Measurements from ENCODE around the gene TGFB3. TPM values are rescaled to one million over a fixed set of nuclear protein-coding genes. Genes with fewer than 3 reads are reported as not detected.

Gene TGFB3
- total and polyA plus RNA-seq, 2 donors (not counting 1 experiment from before 2014, with no cell fraction given) = 7.0 to 9.4 TPM

DNA sequence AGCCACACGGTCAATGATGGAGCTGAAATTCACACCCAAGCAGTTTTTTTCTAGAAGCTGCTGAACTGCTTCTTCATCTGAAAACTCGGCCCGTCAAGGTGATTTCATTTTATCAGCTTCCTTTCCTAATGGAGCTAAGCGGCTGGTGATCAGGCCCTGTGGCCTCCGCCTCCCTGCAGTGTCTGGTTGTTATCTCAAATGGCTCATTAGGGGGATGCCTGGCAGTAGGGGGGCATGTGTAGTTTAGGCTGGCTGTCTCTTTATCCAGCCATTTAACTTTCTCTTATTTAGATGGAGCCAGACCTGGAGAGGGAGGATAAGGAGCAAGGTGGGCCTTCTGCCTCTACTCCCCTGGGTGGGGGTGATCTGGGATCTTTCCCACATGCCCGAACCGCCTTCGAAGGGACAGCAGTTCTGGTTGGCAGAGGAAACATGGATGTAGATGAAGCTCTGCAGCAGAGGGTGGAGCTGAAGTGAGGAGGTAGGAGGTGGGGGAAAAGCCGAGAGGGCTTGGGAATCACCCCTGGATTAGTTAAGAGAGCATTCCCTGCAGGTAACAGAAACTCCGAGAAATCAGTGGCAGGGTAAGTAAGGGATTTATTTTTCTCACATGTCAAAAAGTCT is 64.4 kb downstream of the TGFB3 start:
- H3K4me3 ChIP-seq (ENCODE audit: control extremely low read depth in 1 of 5, extremely low read depth in 1 of 5, insufficient read depth in 1 of 5, low read depth in 2 of 5, low read length in 4 of 5) = no peak overlapping the region
- H3K27me3 ChIP-seq (replicated peaks in 1 of 4; ENCODE audit: control extremely low read depth in 1 of 4, control insufficient read depth in 3 of 4, insufficient read depth in 4 of 4, low read length in 3 of 4) = no peaks in the 10 kb centered on the region
- DNase-seq (no peak), ATAC-seq (ENCODE audit: low read depth) (no peak)
- H3K9me3 ChIP-seq (ENCODE audit: control extremely low read depth in 1 of 3, control insufficient read depth in 2 of 3, insufficient read depth in 1 of 3, low read length in 2 of 3) = no peaks in the 10 kb centered on the region
- ChIA-PET POLR2A (no interaction called here), CTCF (interaction anchor here (0.8 to 2.7 kb wide), 3 partner anchors 11 to 65 kb away, joined by 3 to 19 read pairs (median 4); no protein-coding TSS in a partner anchor)
- H3K36me3 ChIP-seq (replicated peaks in 1 of 2; ENCODE audit: control extremely low read depth in 1 of 2, control insufficient read depth in 1 of 2, extremely low read depth in 1 of 2, insufficient read depth in 2 of 2, low read length in 1 of 2) = no peaks in the 10 kb centered on the region
- H2AFZ ChIP-seq (ENCODE audit: insufficient read depth, low read depth, low read length, poor library complexity, severe bottlenecking) = no peak overlapping the region
- H3K4me2 ChIP-seq (replicated peaks; ENCODE audit: low read depth, low read length, poor library complexity, severe bottlenecking) = no peak overlapping the region
- H3K27me3 Mint-ChIP-seq = no peaks in the 10 kb centered on the region
- H3K27ac Mint-ChIP-seq = no peak overlapping the region
- H3K4me3 Mint-ChIP-seq = no peak overlapping the region
- H3K4me1 Mint-ChIP-seq = peaks cover 8% of the 10 kb centered on the region
- no peak overlapping the region for H3K9ac ChIP-seq (ENCODE audit: low read length)
- 98% methylated on average over 9 of the region's 10 CpGs for WGBS (ENCODE audit: insufficient coverage)
- H3K4me1 ChIP-seq (ENCODE audit: control insufficient read depth in 2 of 2, insufficient read depth in 2 of 2, low read length in 2 of 2) = peaks cover 0 to 4% of the 10 kb centered on the region in 2 donors
- no peaks in the 10 kb centered on the region for H3K9me3 Mint-ChIP-seq (ENCODE audit: insufficient read depth)
- no peaks in the 10 kb centered on the region for H3K79me2 ChIP-seq (ENCODE audit: control insufficient read depth, insufficient read depth, low read length)
- H3K27ac ChIP-seq (ENCODE audit: low read length in 2 of 2) = no peak overlapping the region
- intact Hi-C loops (cut with micrococcal nuclease) = no loop called here
- TF ChIP-seq EZH2 (IDR thresholded peaks at IDR 0.05; ENCODE audit: borderline replicate concordance, insufficient read depth, low read depth, low read length, poor library complexity, severe bottlenecking) (no peak), CTCF (IDR thresholded peaks at IDR 0.05) (no peak)
- H4K20me1 ChIP-seq (ENCODE audit: control insufficient read depth, insufficient read depth, low read length, poor library complexity, severe bottlenecking) = no peaks in the 10 kb centered on the region

GRCh38 chr14:75915045-75915444 is 66.8 kb downstream of the TGFB3 start:
- Histone ChIP-seq H3K4me3 (ENCODE audit: control extremely low read depth in 1 of 5, extremely low read depth in 1 of 5, insufficient read depth in 1 of 5, low read depth in 2 of 5, low read length in 4 of 5) (no peak overlapping the region), H3K4me1 (ENCODE audit: control insufficient read depth in 2 of 2, insufficient read depth in 2 of 2, low read length in 2 of 2) (peaks cover 0 to 4% of the 10 kb centered on the region in 2 donors), H4K20me1 (ENCODE audit: control insufficient read depth, insufficient read depth, low read length, poor library complexity, severe bottlenecking) (no peaks in the 10 kb centered on the region), H3K27me3 (replicated peaks in 1 of 4; ENCODE audit: control extremely low read depth in 1 of 4, control insufficient read depth in 3 of 4, insufficient read depth in 4 of 4, low read length in 3 of 4) (no peaks in the 10 kb centered on the region), H3K4me2 (replicated peaks; ENCODE audit: low read depth, low read length, poor library complexity, severe bottlenecking) (no peak overlapping the region), H3K27ac (ENCODE audit: low read length in 2 of 2) (no peak overlapping the region), H3K9ac (ENCODE audit: low read length) (no peak overlapping the region), H2AFZ (ENCODE audit: insufficient read depth, low read depth, low read length, poor library complexity, severe bottlenecking) (no peak overlapping the region), H3K9me3 (ENCODE audit: control extremely low read depth in 1 of 3, control insufficient read depth in 2 of 3, insufficient read depth in 1 of 3, low read length in 2 of 3) (no peaks in the 10 kb centered on the region), H3K79me2 (ENCODE audit: control insufficient read depth, insufficient read depth, low read length) (no peaks in the 10 kb centered on the region), H3K36me3 (replicated peaks in 1 of 2; ENCODE audit: control extremely low read depth in 1 of 2, control insufficient read depth in 1 of 2, extremely low read depth in 1 of 2, insufficient read depth in 2 of 2, low read length in 1 of 2) (no peaks in the 10 kb centered on the region)
- POLR2A ChIA-PET = no interaction called here
- Mint-ChIP-seq H3K27ac (no peak overlapping the region), H3K27me3 (no peaks in the 10 kb centered on the region), H3K4me3 (no peak overlapping the region), H3K4me1 (peaks cover 8% of the 10 kb centered on the region), H3K9me3 (ENCODE audit: insufficient read depth) (no peaks in the 10 kb centered on the region)
- TF ChIP-seq CTCF (IDR thresholded peaks at IDR 0.05) = no peak
- no peak for TF ChIP-seq EZH2 (IDR thresholded peaks at IDR 0.05; ENCODE audit: borderline replicate concordance, insufficient read depth, low read depth, low read length, poor library complexity, severe bottlenecking)
- no CpG with 5 or more reads among the region's 2 CpGs for WGBS (ENCODE audit: insufficient coverage)
- no peak for ATAC-seq (ENCODE audit: low read depth)
- DNase-seq = no peak
- intact Hi-C loops (cut with micrococcal nuclease) = no loop called here
- CTCF ChIA-PET = no interaction called here
